Tracheal epithelial cell (primary cell): ENCODE data around the gene CCDC34. TPM values are rescaled to one million over a fixed set of nuclear protein-coding genes. Genes with fewer than 3 reads are reported as not detected.

ENCODE experiments used
- total RNA-seq: library from RNA; depleted of rRNA; stranded (reverse); fragments of >200 nt; gene quantifications from 2 replicates; pipeline ENCODE4 v1.2.1, GENCODE V29; 2014

CCDC34 gene, protein sequence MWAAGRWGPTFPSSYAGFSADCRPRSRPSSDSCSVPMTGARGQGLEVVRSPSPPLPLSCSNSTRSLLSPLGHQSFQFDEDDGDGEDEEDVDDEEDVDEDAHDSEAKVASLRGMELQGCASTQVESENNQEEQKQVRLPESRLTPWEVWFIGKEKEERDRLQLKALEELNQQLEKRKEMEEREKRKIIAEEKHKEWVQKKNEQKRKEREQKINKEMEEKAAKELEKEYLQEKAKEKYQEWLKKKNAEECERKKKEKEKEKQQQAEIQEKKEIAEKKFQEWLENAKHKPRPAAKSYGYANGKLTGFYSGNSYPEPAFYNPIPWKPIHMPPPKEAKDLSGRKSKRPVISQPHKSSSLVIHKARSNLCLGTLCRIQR
- total RNA-seq = 1.4 and 2.8 TPM in 2 replicates

DNA sequence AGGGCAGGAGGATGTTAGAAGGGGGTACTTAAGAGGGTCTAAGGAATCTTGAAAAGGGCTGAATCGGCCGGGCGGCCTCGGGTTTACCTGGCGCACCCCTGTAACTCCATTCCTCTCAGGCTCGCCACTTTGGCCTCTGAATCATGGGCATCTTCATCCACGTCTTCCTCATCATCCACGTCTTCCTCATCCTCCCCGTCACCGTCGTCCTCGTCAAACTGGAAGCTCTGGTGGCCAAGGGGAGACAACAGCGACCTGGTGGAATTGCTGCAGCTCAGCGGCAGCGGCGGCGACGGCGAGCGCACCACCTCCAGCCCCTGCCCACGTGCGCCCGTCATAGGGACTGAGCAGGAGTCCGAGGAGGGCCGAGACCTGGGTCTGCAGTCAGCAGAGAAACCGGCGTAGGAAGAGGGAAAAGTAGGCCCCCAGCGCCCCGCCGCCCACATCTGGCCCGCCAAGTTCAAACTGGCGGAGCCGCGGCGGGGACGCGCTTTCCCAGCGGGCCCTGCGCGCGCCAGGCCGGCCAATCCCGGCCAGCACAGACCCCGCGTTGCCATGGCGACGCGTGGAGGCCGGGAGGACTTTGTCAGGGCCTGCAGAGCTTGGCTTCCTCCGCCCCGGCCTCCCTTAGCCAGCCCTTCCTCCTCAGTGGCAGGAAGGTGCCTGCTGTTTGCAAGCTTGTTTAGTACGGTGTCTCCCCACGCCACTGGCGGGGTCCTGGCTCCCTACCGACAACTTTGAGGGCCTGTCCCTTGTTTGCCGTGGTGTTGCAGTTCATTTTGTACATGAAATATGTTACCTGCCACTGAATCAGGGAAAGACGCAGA lies at the start of gene CCDC34:
Gene CCDC34, minus strand, starts transcription at position 467 of the 827 bp plus-strand sequence. Its CDS starts 21 bp downstream, at position 446.

Other genes with a start within 250 kb of the CCDC34 start
- 24.8 and 37.9 TPM in 2 replicates for gene LGR4, start 109.6 kb upstream of the CCDC34 start, total RNA-seq
- 56.6 and 103 TPM in 2 replicates for gene LIN7C, start 143.6 kb upstream of the CCDC34 start, total RNA-seq